Fibroblast of lung (primary cell): ENCODE results near the gene FER. TPM values are rescaled to one million over a fixed set of nuclear protein-coding genes. Genes with fewer than 3 reads are reported as not detected.

Source experiments
- DNase-seq, 2 donors: peaks; one replicate each; pipeline versions ENCODE4 v3.0.0 to v3.0.0-alpha.2; 2010; ENCODE audit warnings: low read depth in 2 of 2
- H2AFZ ChIP-seq: 2 replicates; pipeline ENCODE4 v1.5.1; 2012; ENCODE audit warnings: low read length, control low read depth, inconsistent platforms
- H3K27ac ChIP-seq: 2 replicates; pipeline ENCODE4 v1.5.1; 2011; ENCODE audit warnings: low read length, control low read depth; ENCODE audit not compliant: insufficient read depth
- H3K27me3 ChIP-seq: 2 replicates; pipeline ENCODE4 v1.5.1; 2011; ENCODE audit warnings: mild to moderate bottlenecking, low read length; ENCODE audit not compliant: control insufficient read depth, insufficient read depth
- H3K36me3 ChIP-seq: 2 replicates; pipeline ENCODE4 v1.5.1; 2011; ENCODE audit warnings: low read length; ENCODE audit not compliant: control insufficient read depth, insufficient read depth
- H3K4me1 ChIP-seq: 2 replicates; pipeline ENCODE4 v1.5.1; 2011; ENCODE audit warnings: low read length; ENCODE audit not compliant: control insufficient read depth, insufficient read depth; ENCODE audit errors: extremely low read depth
- H3K4me2 ChIP-seq: 2 replicates; pipeline ENCODE4 v1.5.1; 2011; ENCODE audit warnings: low read length, control low read depth; ENCODE audit not compliant: insufficient read depth; ENCODE audit errors: extremely low read depth
- H3K4me3 ChIP-seq, 4 experiments: fragments of 200-600 bp in 1 of 4; sonication (generic) in 1 of 4; replicated peaks in 1 of 4; 2 replicates each; pipeline ENCODE4 v1.5.1; 2011 to 2016; ENCODE audit warnings: low read length in 4 of 4, low read depth in 3 of 4, mild to moderate bottlenecking in 3 of 4, control low read depth in 2 of 4, inconsistent platforms in 1 of 4, mixed read lengths in 1 of 4; ENCODE audit not compliant: insufficient read depth in 1 of 4; ENCODE audit errors: control extremely low read depth in 1 of 4
- H3K79me2 ChIP-seq: 2 replicates; pipeline ENCODE4 v1.5.1; 2012; ENCODE audit warnings: mild to moderate bottlenecking, low read length, inconsistent platforms; ENCODE audit not compliant: control insufficient read depth, insufficient read depth
- H3K9ac ChIP-seq: 2 replicates; pipeline ENCODE4 v1.5.1; 2011; ENCODE audit warnings: mild to moderate bottlenecking, low read length, control low read depth; ENCODE audit not compliant: insufficient read depth
- H3K9me3 ChIP-seq: 2 replicates; pipeline ENCODE4 v1.5.1; 2012; ENCODE audit warnings: low read depth, low read length; ENCODE audit not compliant: control insufficient read depth, insufficient read depth
- H4K20me1 ChIP-seq: 2 replicates; pipeline ENCODE4 v1.5.1; 2011; ENCODE audit warnings: low read length; ENCODE audit not compliant: control insufficient read depth, insufficient read depth; ENCODE audit errors: extremely low read depth
- CTCF ChIP-seq, 2 donors: IDR thresholded peaks in 1 of 2; conservative IDR thresholded peaks in 1 of 2; 1 replicate in 1 of 2; 2 replicates in 1 of 2; pipeline ENCODE4 v1.5.1; 2011 to 2012; ENCODE audit warnings: low read length in 2 of 2, control low read depth in 1 of 2, inconsistent platforms in 1 of 2, low read depth in 1 of 2, mild to moderate bottlenecking in 1 of 2
- EZH2 ChIP-seq: IDR thresholded peaks from 2 replicates; pipeline ENCODE4 v1.5.1; 2012; ENCODE audit warnings: low read length, control low read depth, mild to moderate bottlenecking; ENCODE audit errors: missing control alignments
- polyA plus RNA-seq, 2 donors: library from polyadenylated mRNA; depleted of rRNA in 1 of 2; stranded (reverse) in 1 of 2; unstranded in 1 of 2; fragments of >200 nt; gene quantifications; 2 replicates each; pipeline ENCODE4 v1.2.1, GENCODE V29; 2011 to 2012; ENCODE audit warnings: missing spikeins in 1 of 2
- total RNA-seq: library from RNA; depleted of rRNA; stranded (reverse); fragments of >200 nt; gene quantifications from 2 replicates; pipeline ENCODE4 v1.2.1, GENCODE V29; 2014

FER gene
- total and polyA plus RNA-seq, 2 donors (not counting 1 experiment from before 2014, with no cell fraction given) = 12.2 to 21.3 TPM

GRCh38 chr5:108702546-108702945 lies 45.2 kb upstream of the FER start:
- Histone ChIP-seq H3K36me3 (no peaks in the 10 kb centered on the region), H4K20me1 (no peaks in the 10 kb centered on the region), H3K27me3 (no peaks in the 10 kb centered on the region), H2AFZ (no peak overlapping the region), H3K4me2 (no peak overlapping the region), H3K9ac (no peak overlapping the region), H3K79me2 (no peaks in the 10 kb centered on the region), H3K9me3 (no peaks in the 10 kb centered on the region), H3K4me1 (no peaks in the 10 kb centered on the region), H3K27ac (no peak overlapping the region), H3K4me3 (no peak overlapping the region)
- TF ChIP-seq EZH2 = no peak
- TF ChIP-seq CTCF (conservative IDR thresholded peaks at IDR 0.05 in 1 of 2, IDR thresholded peaks at IDR 0.05 in 1 of 2; ENCODE audit: low read depth in 1 of 2, low read length in 2 of 2) = no peak
- no peak for DNase-seq

- no peaks in the 10 kb centered on the region for H3K9me3 ChIP-seq
- no peaks in the 10 kb centered on the region for H3K79me2 ChIP-seq
- H3K27ac ChIP-seq = no peak overlapping the region
- no peak overlapping the region for H3K4me2 ChIP-seq
- no peaks in the 10 kb centered on the region for H4K20me1 ChIP-seq
- H3K36me3 ChIP-seq = no peaks in the 10 kb centered on the region
- no peaks in the 10 kb centered on the region for H3K4me1 ChIP-seq
- no peak overlapping the region for H2AFZ ChIP-seq
- no peak overlapping the region for H3K9ac ChIP-seq
- H3K27me3 ChIP-seq = no peaks in the 10 kb centered on the region
- DNase-seq = no peak
- no peak for TF ChIP-seq CTCF (conservative IDR thresholded peaks at IDR 0.05 in 1 of 2, IDR thresholded peaks at IDR 0.05 in 1 of 2; ENCODE audit: low read depth in 1 of 2, low read length in 2 of 2)
- TF ChIP-seq EZH2 = no peak
- H3K4me3 ChIP-seq = no peak overlapping the region
Observed at GRCh38 chr5:108703313-108703712, 44.4 kb upstream of the FER start.

DNA sequence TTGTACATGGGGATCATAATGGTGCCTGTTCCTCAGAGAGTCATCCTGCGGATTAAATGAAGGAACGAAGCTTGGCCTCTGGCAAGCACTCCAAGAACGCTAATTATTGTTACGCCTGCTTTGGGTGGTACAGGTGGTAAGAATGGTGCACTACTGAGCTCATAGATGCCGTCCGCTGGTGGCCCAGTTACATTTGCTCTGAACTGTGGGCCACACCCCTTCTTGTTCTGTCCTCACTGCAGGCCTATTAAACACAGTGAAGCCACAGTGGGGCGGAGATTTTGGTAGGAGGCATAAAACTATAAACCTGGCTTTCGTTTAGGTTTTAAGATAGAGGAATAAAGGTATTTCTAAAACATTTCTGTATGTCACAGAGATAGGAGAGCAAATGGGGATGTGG lies 40.6 kb upstream of the FER start:
- Histone ChIP-seq H4K20me1 (no peaks in the 10 kb centered on the region), H3K27me3 (no peaks in the 10 kb centered on the region), H3K9me3 (no peaks in the 10 kb centered on the region), H3K27ac (no peak overlapping the region), H3K79me2 (no peaks in the 10 kb centered on the region), H3K4me2 (no peak overlapping the region), H3K9ac (no peak overlapping the region), H2AFZ (no peak overlapping the region), H3K4me1 (no peaks in the 10 kb centered on the region), H3K4me3 (no peak overlapping the region), H3K36me3 (no peaks in the 10 kb centered on the region)
- TF ChIP-seq EZH2 (no peak), CTCF (conservative IDR thresholded peaks at IDR 0.05 in 1 of 2, IDR thresholded peaks at IDR 0.05 in 1 of 2; ENCODE audit: low read depth in 1 of 2, low read length in 2 of 2) (no peak)
- DNase-seq = no peak
